ENCODE data around the gene CHCHD5. TPM values are rescaled to one million over a fixed set of nuclear protein-coding genes. Genes with fewer than 3 reads are reported as not detected.

Gene CHCHD5
- total RNA-seq, 1 experiment from 2014 or later, result 33.2 TPM

DNA sequence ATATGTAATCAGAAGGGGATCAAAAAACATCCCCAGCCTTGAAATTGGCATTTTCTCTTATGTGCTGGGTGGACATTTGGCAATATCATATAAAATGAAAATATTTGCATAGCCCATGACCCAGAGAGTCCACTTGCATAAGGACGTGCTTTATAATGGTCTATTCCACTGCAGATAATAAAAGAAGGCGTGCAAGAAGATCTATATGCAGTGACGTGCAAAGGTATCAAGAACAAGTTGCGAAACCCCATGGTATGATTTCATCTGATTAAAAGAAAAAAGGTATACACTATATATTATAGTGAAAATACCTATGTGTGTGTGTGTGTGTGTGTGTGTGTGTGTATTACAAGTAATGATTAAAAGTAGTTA, 52.9 kb downstream of the CHCHD5 start (continued):
- TF ChIP-seq, protein P1, sequence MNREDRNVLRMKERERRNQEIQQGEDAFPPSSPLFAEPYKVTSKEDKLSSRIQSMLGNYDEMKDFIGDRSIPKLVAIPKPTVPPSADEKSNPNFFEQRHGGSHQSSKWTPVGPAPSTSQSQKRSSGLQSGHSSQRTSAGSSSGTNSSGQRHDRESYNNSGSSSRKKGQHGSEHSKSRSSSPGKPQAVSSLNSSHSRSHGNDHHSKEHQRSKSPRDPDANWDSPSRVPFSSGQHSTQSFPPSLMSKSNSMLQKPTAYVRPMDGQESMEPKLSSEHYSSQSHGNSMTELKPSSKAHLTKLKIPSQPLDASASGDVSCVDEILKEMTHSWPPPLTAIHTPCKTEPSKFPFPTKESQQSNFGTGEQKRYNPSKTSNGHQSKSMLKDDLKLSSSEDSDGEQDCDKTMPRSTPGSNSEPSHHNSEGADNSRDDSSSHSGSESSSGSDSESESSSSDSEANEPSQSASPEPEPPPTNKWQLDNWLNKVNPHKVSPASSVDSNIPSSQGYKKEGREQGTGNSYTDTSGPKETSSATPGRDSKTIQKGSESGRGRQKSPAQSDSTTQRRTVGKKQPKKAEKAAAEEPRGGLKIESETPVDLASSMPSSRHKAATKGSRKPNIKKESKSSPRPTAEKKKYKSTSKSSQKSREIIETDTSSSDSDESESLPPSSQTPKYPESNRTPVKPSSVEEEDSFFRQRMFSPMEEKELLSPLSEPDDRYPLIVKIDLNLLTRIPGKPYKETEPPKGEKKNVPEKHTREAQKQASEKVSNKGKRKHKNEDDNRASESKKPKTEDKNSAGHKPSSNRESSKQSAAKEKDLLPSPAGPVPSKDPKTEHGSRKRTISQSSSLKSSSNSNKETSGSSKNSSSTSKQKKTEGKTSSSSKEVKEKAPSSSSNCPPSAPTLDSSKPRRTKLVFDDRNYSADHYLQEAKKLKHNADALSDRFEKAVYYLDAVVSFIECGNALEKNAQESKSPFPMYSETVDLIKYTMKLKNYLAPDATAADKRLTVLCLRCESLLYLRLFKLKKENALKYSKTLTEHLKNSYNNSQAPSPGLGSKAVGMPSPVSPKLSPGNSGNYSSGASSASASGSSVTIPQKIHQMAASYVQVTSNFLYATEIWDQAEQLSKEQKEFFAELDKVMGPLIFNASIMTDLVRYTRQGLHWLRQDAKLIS (CRISPR knock-in tag; IDR thresholded peaks at IDR 0.05; ENCODE audit: borderline replicate concordance), result no peak
- no peak for TF ChIP-seq ATF1 (CRISPR knock-in tag; IDR thresholded peaks at IDR 0.05)
- TF ChIP-seq IRF2 (CRISPR knock-in tag; IDR thresholded peaks at IDR 0.05; ENCODE audit: borderline replicate concordance, low read depth), result no peak
- TF ChIP-seq, protein P2, sequence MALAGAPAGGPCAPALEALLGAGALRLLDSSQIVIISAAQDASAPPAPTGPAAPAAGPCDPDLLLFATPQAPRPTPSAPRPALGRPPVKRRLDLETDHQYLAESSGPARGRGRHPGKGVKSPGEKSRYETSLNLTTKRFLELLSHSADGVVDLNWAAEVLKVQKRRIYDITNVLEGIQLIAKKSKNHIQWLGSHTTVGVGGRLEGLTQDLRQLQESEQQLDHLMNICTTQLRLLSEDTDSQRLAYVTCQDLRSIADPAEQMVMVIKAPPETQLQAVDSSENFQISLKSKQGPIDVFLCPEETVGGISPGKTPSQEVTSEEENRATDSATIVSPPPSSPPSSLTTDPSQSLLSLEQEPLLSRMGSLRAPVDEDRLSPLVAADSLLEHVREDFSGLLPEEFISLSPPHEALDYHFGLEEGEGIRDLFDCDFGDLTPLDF (CRISPR knock-in tag; IDR thresholded peaks at IDR 0.05), result no peak
- TF ChIP-seq ZNF138 (CRISPR knock-in tag; conservative IDR thresholded peaks at IDR 0.05), result no peak
- TF ChIP-seq, protein P3, sequence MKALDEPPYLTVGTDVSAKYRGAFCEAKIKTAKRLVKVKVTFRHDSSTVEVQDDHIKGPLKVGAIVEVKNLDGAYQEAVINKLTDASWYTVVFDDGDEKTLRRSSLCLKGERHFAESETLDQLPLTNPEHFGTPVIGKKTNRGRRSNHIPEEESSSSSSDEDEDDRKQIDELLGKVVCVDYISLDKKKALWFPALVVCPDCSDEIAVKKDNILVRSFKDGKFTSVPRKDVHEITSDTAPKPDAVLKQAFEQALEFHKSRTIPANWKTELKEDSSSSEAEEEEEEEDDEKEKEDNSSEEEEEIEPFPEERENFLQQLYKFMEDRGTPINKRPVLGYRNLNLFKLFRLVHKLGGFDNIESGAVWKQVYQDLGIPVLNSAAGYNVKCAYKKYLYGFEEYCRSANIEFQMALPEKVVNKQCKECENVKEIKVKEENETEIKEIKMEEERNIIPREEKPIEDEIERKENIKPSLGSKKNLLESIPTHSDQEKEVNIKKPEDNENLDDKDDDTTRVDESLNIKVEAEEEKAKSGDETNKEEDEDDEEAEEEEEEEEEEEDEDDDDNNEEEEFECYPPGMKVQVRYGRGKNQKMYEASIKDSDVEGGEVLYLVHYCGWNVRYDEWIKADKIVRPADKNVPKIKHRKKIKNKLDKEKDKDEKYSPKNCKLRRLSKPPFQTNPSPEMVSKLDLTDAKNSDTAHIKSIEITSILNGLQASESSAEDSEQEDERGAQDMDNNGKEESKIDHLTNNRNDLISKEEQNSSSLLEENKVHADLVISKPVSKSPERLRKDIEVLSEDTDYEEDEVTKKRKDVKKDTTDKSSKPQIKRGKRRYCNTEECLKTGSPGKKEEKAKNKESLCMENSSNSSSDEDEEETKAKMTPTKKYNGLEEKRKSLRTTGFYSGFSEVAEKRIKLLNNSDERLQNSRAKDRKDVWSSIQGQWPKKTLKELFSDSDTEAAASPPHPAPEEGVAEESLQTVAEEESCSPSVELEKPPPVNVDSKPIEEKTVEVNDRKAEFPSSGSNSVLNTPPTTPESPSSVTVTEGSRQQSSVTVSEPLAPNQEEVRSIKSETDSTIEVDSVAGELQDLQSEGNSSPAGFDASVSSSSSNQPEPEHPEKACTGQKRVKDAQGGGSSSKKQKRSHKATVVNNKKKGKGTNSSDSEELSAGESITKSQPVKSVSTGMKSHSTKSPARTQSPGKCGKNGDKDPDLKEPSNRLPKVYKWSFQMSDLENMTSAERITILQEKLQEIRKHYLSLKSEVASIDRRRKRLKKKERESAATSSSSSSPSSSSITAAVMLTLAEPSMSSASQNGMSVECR (CRISPR knock-in tag; IDR thresholded peaks at IDR 0.05; ENCODE audit: borderline replicate concordance), result no peak
- no peak for TF ChIP-seq RORB (CRISPR knock-in tag; IDR thresholded peaks at IDR 0.05)
- no peak for TF ChIP-seq GTF2I (CRISPR knock-in tag; conservative IDR thresholded peaks at IDR 0.05)
- no peak for TF ChIP-seq ESRRA (CRISPR knock-in tag; IDR thresholded peaks at IDR 0.05; ENCODE audit: borderline replicate concordance)

Other genes with a start within 250 kb of the CHCHD5 start
- gene RGPD8, start 151.0 kb upstream of the CHCHD5 start, total RNA-seq (2021), result 8.3 to 8.9 TPM (median 8.3 TPM) in 3 replicates
- 39.9 to 44.2 TPM (median 42.4 TPM) in 3 replicates for gene TTL, start 102.5 kb upstream of the CHCHD5 start, total RNA-seq (2021)
- gene POLR1B, start 42.1 kb upstream of the CHCHD5 start, total RNA-seq (2021), result 42.8 to 51.2 TPM (median 50.2 TPM) in 3 replicates
- 59.9 to 64.4 TPM (median 60.1 TPM) in 3 replicates for gene SLC20A1, start 61.3 kb downstream of the CHCHD5 start, total RNA-seq (2021)
- gene NT5DC4, start 136.4 kb downstream of the CHCHD5 start, total RNA-seq (2021), result not detected in 3 replicates
- 17.7 to 25.6 TPM (median 17.9 TPM) in 3 replicates for gene CKAP2L, start 180.0 kb downstream of the CHCHD5 start, total RNA-seq (2021)
- 0.34 to 0.55 TPM (median 0.42 TPM) in 3 replicates for gene IL1A, start 199.9 kb downstream of the CHCHD5 start, total RNA-seq (2021)

Measured in WTC11 (cell line).